ENCODE data around the gene TAOK1.

Gene TAOK1

GRCh38 chr17:29596811-29597210 lies 206.6 kb downstream of the TAOK1 start:
- DNase-seq: no peak

GRCh38 chr17:29597361-29598172 lies 207.4 kb downstream of the TAOK1 start:
- DNase-seq: no peak
